Myocyte (in vitro differentiated cells): ENCODE measurements around the gene PCID2. TPM values are rescaled to one million over a fixed set of nuclear protein-coding genes. Genes with fewer than 3 reads are reported as not detected.
"Not testable (repeated sequence)": the region's sequence is repeated elsewhere in the genome, so short reads cannot be mapped to it uniquely, and the experiment has no call there.

ENCODE experiments used
- DNase-seq: peaks from one replicate; pipeline ENCODE4 v3.0.0-alpha.2; 2012; ENCODE audit warnings: low read depth
- total RNA-seq: library from RNA; depleted of rRNA; stranded (reverse); fragments of >200 nt; gene quantifications from 2 replicates; pipeline ENCODE4 v1.2.3, GENCODE V29; 2014

Gene PCID2
- total RNA-seq, 1 donor from 2014 or later = 63.2 TPM

DNA sequence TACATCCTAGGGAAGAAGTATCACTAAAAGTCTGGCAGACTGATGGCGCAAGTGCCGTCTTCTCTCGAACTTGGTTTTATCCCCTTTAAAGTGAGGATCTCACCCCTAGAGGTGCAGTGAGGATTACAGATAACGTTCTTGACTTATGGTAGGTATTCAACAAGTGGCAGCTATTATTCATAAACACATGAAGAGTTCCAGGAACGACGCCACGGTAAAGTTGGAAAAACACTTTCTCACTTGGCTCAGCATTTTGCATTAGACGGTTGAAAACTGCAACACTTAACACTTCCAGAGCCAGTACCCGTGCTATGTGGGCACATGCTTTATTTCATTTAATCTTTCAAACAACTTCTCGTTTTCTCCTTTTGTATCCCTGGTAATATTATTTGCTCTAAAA lies 41.3 kb downstream of the PCID2 start:
- DNase-seq = no peak

DNA sequence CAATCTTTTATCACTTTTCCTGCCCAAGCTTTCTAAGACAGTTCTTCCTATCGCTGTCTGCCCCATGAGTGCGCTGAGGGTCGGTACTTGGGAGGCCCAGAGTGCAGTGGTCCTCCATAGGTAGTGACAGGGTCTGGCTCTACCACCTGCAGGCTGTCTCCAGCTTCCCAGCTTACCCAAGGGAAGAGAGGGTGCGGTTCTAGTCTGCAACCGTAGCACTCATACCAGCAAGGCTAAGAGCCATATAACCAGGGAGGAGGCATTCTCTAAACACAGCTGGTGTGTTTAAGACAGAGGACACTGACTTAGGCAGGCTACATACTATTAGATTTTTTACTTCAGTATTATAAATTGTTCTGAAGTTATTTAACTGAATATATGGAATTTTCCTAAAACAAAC lies 41.8 kb downstream of the PCID2 start:
- no peak for DNase-seq

GRCh38 chr13:113166266-113166665 lies 42.2 kb downstream of the PCID2 start:
- peak; percentile 34 for DNase-seq

DNA sequence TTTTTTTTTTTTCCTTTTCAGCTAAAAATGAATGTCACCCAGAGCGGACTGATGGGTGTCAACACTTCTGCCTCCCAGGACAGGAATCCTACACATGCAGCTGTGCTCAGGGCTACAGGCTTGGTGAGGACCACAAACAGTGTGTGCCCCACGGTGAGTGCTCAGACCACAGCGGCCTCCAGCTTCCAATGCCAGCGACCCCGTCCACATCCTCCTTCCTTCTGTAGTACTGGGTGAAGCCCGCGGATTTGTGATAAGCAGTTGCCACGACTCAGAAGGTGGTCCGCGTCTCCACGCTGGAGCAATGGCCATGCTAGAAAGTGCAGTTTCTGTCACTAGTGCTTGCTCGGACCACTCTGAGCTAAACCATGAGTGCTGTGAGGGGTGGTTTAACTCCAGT lies 44.0 kb downstream of the PCID2 start:
- no peak for DNase-seq

DNA sequence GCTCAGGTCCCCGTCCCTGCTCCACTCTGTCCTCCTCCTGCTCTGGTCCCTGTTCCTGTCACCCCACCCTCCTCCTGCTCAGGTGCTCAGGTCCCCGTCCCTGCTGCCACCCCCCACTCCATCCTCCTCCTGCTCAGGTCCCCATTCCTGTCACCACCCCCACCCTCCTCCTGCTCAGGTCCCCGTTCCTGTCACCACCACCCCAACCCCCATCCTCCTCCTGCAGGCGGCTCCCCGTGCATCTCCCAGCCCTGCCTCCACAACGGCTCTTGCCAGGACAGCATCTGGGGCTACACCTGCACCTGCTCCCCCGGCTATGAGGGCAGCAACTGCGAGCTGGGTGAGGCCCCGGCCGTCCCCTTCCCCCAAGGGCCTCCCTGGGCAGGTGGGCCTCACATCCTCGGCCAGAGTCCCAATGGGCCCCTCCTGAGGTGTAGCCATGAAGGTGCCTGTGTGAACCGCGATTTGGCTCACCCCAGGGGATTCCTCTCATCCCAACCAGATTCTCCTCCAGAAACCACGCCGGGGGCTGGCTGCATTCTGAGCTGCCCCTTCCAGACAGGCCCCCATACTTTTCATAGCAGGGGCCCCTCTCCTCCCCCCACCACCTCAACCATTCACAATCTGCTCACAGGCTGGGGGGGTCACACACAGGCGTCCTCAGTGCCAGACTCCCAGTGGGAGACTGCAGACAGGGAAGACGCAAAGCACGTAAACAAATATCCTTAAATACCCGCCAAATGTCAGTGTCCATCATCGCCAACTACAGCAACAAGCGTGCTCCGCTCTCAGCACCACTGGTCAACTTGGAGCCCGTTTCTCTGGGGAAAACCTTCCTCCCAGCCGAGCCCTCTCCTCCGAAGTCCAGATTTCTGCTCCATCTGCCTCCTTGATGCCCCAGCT lies 45.4 kb downstream of the PCID2 start:
- DNase-seq = peak; percentile 68

DNA sequence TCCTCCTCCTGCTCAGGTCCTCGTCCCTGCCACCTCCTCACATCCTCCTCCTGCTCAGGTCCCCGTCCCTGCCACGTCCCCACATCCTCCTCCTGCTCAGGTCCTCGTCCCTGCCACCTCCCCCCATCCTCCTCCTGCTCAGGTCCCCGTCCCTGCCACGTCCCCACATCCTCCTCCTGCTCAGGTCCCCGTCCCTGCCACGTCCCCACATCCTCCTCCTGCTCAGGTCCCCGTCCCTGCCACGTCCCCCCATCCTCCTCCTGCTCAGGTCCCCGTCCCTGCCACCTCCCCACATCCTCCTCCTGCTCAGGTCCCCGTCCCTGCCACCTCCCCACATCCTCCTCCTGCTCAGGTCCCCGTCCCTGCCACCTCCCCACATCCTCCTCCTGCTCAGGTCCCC lies 46.5 kb downstream of the PCID2 start:
- DNase-seq = not testable (repeated sequence)

DNA sequence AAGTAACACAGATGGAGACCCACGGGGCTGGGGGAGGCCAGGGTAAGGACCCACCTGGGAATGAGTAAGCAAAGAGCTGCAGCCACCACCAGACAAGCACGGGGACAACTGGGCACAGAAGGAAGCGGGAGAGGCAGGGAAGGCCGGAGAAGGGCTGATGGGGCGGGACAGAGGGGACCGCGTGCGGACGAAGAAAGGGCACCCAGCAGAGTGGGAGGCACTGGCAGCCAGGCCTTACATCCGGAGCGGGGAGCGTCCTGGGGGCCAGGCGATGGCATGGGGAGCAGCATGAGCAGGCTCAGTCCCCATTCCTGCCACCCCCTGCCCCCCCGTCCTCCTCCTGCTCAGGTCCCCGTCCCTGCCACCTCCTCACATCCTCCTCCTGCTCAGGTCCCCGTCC lies 47.0 kb downstream of the PCID2 start:
- no peak for DNase-seq

DNA sequence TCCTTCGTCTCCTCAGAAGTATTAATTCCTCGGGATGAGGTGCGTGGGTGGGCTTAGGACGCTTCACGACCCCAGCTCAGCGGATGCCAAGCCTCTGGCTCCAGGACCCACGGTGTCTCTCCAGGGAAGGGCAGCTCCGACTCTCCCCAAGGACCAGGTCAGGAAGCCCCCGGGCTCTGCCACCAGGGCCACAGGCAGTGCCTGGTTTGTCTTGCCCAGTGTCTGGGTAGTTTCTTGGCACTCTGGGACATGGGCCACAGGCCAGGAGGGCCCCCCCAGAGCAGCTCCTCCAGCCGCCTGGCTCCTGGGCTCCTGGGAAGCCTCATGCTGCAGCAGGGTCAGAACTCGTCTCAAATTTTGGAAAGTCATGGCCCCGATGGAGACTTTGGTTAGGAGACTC lies 47.5 kb downstream of the PCID2 start:
- no peak for DNase-seq

GRCh38 chr13:113159701-113160100 lies 48.8 kb downstream of the PCID2 start:
- no peak for DNase-seq

GRCh38 chr13:113158946-113159345 lies 49.5 kb downstream of the PCID2 start:
- no peak for DNase-seq

DNA sequence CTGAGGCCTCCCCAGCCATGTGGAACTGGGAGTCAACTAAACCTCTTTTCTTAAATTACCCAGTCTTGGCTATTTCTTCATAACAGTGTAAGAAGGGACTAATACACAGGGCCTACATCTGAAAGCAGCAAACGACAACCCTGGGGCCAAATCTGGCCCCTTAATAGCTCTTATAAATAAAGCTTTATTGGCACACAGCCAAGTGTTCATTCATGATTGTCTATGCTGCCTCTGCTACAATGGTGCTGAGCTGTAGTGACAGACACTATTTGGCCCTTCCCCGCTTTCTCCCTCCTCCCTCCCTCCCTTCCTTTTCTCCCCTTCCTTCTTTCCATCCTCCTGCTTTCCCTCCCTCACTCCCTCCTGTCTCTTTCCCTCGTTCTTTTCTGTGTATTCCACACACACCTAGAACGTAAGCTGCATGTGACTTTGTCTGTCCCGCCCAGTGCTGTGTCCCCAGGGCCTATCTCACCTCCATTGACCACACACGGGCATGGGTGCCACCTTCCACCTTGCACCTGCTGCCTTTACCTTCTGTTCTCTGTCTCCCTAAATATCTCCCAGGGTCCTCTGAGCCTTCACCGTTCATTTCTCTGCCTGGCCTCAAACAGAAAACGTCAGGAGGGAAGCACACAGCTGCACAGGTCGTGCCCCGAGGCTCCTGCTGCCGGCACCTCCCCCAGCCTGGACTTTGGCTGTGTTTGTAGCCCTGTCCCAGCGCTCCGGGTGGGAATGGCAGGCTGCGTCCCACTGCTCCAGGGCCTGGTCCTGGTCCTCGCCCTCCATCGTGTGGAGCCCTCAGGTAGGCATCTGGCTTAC lies 50.3 kb downstream of the PCID2 start, which contains the start of gene PROZ:
PROZ (plus strand) TSS at position 720 of the 819 bp plus-strand sequence; CDS start at position 733, 13 bp downstream.
- no peak for DNase-seq

GRCh38 chr13:113157206-113157928 lies 51.1 kb downstream of the PCID2 start:
- DNase-seq = no peak

GRCh38 chr13:113155982-113156655 lies 52.4 kb downstream of the PCID2 start:
- DNase-seq = no peak

- DNase-seq = no peak
Observed at GRCh38 chr13:113155201-113155600, 53.3 kb downstream of the PCID2 start.

- peak; percentile 72 for DNase-seq
Observed at GRCh38 chr13:113153810-113154748, 54.4 kb downstream of the PCID2 start.

GRCh38 chr13:113152984-113153809 lies 55.3 kb downstream of the PCID2 start:
- DNase-seq = no peak

- no peak for DNase-seq
Observed at GRCh38 chr13:113152691-113152983, 55.8 kb downstream of the PCID2 start.

DNA sequence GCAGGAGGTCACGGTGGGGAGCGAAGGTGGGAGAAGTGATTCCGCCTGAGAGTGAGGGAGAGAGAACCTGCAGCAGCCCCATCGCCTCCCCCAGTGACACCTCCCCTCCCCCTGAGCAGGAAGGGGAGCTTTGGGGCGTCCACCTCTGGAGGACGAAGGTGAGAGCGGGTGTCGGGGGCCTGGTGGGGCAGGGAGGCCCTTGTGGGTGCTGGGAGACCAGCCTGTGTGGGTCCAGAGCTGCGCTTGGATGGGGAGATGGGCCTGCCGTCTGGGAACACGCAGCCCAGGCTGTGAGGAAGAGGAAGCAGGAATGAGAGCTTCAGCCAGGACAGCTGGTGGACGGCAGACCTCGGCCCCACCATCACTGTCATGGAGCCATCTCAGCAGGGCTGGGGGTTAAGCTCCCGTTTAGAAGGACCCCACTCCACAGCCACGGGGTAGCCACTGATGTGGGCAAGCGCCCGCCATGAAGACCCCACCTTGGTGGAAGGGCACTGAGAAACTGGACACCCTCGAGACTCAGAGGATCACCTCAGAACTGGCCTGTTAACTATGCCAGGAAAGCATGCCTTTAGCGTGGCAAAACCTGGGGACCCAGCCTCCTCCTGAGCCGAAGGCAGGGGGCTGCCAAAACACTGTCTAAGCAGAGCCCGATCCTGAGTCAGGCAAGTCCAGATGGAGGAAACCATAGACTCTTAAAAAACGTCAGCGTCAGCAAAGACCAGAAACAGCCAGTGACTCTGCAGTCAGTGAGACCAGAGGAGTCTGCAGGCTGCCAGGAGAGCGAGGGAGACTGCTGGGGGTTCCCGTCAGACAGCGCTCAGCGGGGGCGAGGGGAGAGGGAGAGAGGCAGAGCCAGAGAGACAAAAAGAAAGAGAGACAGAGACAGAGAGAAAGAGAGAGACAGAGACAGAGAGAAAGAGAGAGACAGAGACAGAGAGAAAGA lies 56.5 kb downstream of the PCID2 start:
- DNase-seq = peak; percentile 23
